ENCODE measurements around the gene ANKRD29.
"Not testable (repeated sequence)": the region's sequence is repeated elsewhere in the genome, so short reads cannot be mapped to it uniquely, and the experiment has no call there.

The ANKRD29 gene

DNA sequence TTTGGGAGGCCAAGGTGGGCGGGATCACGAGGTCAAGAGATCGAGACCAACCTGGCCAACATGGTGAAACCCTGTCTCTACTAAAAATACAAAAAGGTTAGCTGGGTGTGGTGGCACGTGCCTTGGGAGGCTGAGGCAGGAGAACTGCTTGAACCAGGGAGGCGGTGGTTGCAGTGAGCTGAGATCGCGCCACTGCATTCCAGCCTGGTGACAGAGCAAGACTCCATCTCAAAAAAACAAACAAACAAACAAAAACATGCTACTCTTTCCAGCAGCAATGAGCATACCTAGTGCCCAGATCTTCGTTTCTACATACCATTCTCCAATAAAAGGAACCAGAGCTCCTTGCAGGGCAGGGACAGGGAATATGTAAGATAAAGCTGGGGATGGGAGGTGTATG lies 105.2 kb downstream of the ANKRD29 start:
- DNase-seq (ENCODE audit: low read depth in 2 of 2) = not testable (repeated sequence)

DNA sequence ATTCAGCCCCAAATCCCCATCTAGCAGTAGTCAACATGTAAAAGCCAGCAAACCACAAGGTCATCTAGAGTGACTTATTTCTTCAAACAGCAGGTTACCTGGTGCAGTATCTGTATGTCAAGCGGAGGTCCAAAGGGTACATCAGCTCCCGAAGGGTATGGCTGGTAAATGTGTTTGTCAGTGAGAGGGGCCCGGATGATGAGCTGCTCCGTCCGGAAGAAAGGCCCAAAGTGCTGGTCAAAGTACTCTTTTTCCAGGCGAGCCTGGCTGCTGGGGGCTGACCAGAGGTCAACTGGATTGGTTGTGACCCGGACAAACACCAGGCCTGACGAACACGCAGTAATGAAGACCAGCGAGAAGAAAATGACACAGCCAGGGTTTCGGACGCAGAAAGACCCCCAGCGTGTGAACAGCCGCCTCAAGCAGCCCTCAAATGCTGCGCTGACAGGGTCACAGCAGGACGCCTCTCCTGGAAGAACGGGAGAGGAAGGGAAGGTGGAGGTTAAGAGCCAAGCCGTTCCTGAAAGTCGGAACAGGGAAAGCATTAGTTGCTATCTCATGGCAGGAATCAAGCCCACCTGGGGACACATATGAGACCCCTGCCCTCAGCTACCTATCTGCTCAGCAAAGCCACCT lies 106.4 kb downstream of the ANKRD29 start:
- no peak for DNase-seq (ENCODE audit: low read depth in 2 of 2)

DNA sequence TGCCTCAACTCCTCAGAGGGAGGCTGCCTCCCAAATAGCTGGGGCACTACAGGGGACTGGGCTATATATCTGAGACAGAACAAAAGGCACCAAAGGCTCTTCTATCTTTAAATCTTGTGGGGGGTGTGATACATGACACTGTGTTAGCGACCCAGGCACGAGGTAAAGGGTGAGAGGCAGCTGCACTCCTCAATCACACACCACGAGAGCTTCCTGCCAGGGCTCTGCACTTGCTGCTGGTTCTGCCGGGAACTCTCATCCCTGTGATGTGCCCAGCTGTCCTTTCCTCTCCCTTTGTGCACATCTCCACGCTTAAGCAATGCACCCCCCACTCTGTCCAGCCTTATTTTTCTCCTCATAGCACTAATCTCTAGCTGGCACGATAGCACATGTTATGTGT lies 108.8 kb downstream of the ANKRD29 start:
- DNase-seq (ENCODE audit: low read depth in 2 of 2) = no peak

DNA sequence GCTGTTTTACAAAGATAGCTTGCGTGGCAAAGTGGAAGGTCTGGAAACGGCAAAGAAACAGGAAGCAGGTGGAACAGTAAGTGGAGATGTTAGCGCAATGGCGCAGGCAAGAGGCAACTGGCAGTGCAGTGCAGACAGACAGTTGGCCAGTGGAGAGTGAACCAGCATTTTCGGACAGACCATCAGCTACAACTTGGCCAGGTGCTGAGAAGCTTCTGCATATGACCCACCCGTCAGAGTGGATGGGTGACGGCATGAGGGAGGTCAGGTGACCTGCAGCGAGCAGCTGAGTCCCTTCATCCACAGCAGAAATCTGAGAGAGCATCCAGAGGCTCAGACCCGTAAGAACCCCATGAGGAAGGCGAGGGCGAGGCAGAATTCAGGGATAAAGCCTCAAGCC lies 110.2 kb downstream of the ANKRD29 start:
- no peak for DNase-seq (ENCODE audit: low read depth in 2 of 2)

DNA sequence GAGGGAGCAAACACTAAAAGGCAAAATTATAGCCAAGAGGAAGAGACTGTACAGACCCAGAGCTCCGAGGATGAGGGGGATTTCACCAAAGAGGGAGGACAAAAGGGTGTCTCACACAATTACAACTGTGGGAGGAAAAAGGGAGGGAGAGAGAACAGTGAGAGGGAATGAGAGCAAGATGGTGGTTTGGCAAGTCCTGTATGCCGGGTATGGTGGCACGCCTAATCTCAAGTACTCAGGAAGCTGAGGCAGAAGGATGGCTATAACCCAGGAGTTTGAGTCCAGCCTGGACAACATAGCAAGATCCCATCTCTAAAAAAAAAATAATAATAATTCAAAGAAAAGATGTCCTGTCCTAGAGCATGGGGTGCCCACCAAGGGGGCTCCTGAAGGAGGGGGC lies 110.7 kb downstream of the ANKRD29 start:
- DNase-seq (ENCODE audit: low read depth in 2 of 2) = no peak

DNA sequence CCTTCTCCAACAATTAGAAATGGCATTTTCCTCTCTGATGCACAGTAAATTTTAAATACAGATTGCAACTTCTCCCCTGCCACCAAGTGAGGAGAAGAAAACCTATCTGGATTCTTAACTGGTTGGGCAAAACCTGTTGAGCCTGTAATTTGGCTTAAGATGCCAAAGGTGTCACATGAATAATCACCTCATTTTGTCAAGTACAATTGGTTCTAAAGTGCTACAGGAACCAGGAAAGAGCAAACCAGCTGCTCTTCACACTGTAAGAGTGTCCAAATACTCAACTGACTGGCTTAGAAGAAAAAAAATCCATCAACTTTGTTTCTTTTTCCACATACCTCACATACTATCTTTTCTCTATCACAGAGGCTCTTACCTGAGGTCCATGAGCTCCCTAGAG lies 111.8 kb downstream of the ANKRD29 start:
- DNase-seq (ENCODE audit: low read depth in 2 of 2) = no peak

Data from stimulated activated CD8-positive, alpha-beta memory T cell treated with anti-CD3 and anti-CD28 coated beads, Interleukin-2, amount 100 ng/mL, for 1 hour (primary cell).